ENCODE measurements around the gene MORF4L1. TPM values are rescaled to one million over a fixed set of nuclear protein-coding genes. Genes with fewer than 3 reads are reported as not detected.
A peak's percentile ranks its signal among the peaks of the same experiment; 100 is the strongest.
"Not testable (repeated sequence)": the region's sequence is repeated elsewhere in the genome, so short reads cannot be mapped to it uniquely, and the experiment has no call there.

Gene MORF4L1
- total RNA-seq, 4 donors from 2014 or later, result 371 to 476 (median 392) TPM

DNA sequence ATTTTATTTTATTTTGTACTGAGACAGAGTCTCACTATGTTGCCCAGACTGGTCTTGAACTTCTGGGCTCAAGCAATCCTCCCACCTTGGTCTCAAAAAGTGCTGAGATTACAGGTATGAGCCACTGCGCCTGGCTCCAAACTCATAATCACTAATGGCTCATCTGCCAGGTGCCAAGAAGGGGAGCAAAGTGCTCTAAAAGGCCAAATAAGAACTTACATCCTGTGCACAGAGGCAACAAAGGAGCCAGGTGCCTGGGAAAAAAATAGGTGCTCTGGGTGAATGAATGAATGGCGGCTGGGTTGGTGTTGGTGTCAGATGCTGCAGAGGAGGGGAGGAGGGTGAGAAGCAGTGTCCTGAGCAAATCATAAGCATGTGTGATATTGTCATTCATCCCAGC is 35.6 kb upstream of the MORF4L1 start:
- no peak for DNase-seq (ENCODE audit: extremely low spot score)
- Histone ChIP-seq H3K27ac (replicated peaks in 1 of 4) (no peak overlapping the region), H3K27me3 (no peaks in the 10 kb centered on the region), H3K4me3 (no peak overlapping the region), H3K36me3 (no peaks in the 10 kb centered on the region), H3K4me1 (peaks cover 0 to 12% (median 7%) of the 10 kb centered on the region in 4 donors), H3K9me3 (no peaks in the 10 kb centered on the region)
- intact Hi-C loops (cut with DNase I), result no loop called here
- no peak for TF ChIP-seq POLR2A (IDR thresholded peaks at IDR 0.05; ENCODE audit: low read depth)
- 69% methylated on average over 2 of the region's 2 CpGs for WGBS

DNA sequence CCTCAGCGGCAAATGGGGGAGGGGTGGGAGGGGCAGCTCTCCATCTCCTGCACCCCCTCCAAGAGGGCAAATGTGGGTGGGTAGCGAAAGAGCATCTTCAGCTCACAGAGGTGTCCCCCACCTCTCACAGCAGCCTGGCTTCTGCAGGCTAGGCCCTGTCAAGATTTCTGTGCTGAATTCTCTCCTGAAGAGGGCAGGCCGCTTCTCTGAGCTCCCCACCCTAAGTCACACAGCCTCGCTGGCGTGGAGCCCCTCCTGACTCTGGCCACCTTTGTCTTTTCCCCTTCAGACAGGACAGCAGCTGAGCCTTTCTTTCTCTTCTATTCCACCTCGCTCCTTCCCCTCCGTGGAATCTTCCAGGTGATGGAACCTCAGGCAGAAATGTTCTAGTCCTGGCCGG is 35.1 kb upstream of the MORF4L1 start:
- 82% methylated on average over 7 of the region's 8 CpGs for WGBS
- no peak overlapping the region for H3K4me3 ChIP-seq
- intact Hi-C loops (cut with DNase I), result no loop called here
- H3K36me3 ChIP-seq, result no peaks in the 10 kb centered on the region
- H3K4me1 ChIP-seq, result peaks cover 0 to 12% (median 7%) of the 10 kb centered on the region in 4 donors
- no peaks in the 10 kb centered on the region for H3K27me3 ChIP-seq
- no peak overlapping the region for H3K27ac ChIP-seq (replicated peaks in 1 of 4)
- no peak for DNase-seq (ENCODE audit: extremely low spot score)
- no peaks in the 10 kb centered on the region for H3K9me3 ChIP-seq
- TF ChIP-seq POLR2AphosphoS5 (IDR thresholded peaks at IDR 0.05) (no peak), POLR2A (IDR thresholded peaks at IDR 0.05; ENCODE audit: low read depth) (no peak), EP300 (IDR thresholded peaks at IDR 0.05) (no peak)
- TF ChIP-seq, protein P1, sequence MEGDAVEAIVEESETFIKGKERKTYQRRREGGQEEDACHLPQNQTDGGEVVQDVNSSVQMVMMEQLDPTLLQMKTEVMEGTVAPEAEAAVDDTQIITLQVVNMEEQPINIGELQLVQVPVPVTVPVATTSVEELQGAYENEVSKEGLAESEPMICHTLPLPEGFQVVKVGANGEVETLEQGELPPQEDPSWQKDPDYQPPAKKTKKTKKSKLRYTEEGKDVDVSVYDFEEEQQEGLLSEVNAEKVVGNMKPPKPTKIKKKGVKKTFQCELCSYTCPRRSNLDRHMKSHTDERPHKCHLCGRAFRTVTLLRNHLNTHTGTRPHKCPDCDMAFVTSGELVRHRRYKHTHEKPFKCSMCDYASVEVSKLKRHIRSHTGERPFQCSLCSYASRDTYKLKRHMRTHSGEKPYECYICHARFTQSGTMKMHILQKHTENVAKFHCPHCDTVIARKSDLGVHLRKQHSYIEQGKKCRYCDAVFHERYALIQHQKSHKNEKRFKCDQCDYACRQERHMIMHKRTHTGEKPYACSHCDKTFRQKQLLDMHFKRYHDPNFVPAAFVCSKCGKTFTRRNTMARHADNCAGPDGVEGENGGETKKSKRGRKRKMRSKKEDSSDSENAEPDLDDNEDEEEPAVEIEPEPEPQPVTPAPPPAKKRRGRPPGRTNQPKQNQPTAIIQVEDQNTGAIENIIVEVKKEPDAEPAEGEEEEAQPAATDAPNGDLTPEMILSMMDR (IDR thresholded peaks at IDR 0.05), result no peak

GRCh38 chr15:78838489-78838888 is 34.2 kb upstream of the MORF4L1 start:
- no peak for DNase-seq (ENCODE audit: extremely low spot score)
- Histone ChIP-seq H3K9me3 (no peaks in the 10 kb centered on the region), H3K4me1 (peaks cover 0 to 12% (median 7%) of the 10 kb centered on the region in 4 donors), H3K36me3 (no peaks in the 10 kb centered on the region), H3K4me3 (no peak overlapping the region), H3K27me3 (no peaks in the 10 kb centered on the region), H3K27ac (replicated peaks in 1 of 4) (no peak overlapping the region)
- TF ChIP-seq POLR2AphosphoS5 (IDR thresholded peaks at IDR 0.05) (no peak), EP300 (IDR thresholded peaks at IDR 0.05) (no peak), POLR2A (IDR thresholded peaks at IDR 0.05; ENCODE audit: low read depth) (no peak)
- TF ChIP-seq, protein P1 (IDR thresholded peaks at IDR 0.05), result no peak
- WGBS, result 45% methylated on average over 3 of the region's 3 CpGs
- intact Hi-C loops (cut with DNase I), result no loop called here

- H3K36me3 ChIP-seq; H3K4me3 ChIP-seq; intact Hi-C loops (cut with DNase I); DNase-seq (ENCODE audit: extremely low spot score); H3K27ac ChIP-seq (replicated peaks in 1 of 4); H3K27me3 ChIP-seq; H3K9me3 ChIP-seq: not testable (repeated sequence)
- peaks cover 0 to 12% (median 7%) of the 10 kb centered on the region in 4 donors for H3K4me1 ChIP-seq
- WGBS, result 80% methylated on average over 6 of the region's 6 CpGs
Measured at GRCh38 chr15:78839151-78839550, 33.5 kb upstream of the MORF4L1 start.

- no peak for DNase-seq (ENCODE audit: extremely low spot score)
- H3K4me1 ChIP-seq, result peaks cover 0 to 12% (median 7%) of the 10 kb centered on the region in 4 donors
- TF ChIP-seq, protein P1 (IDR thresholded peaks at IDR 0.05), result no peak
- TF ChIP-seq POLR2A (IDR thresholded peaks at IDR 0.05; ENCODE audit: low read depth) (no peak), POLR2AphosphoS5 (IDR thresholded peaks at IDR 0.05) (no peak), EP300 (IDR thresholded peaks at IDR 0.05) (no peak)
- peak overlapping the region in 1 of 4 donors; percentile 34 for H3K27ac ChIP-seq (replicated peaks in 1 of 4)
- H3K9me3 ChIP-seq, result no peaks in the 10 kb centered on the region
- intact Hi-C loops (cut with DNase I), result no loop called here
- no peak overlapping the region for H3K4me3 ChIP-seq
- 75% methylated on average over 7 of the region's 7 CpGs for WGBS
- H3K27me3 ChIP-seq, result no peaks in the 10 kb centered on the region
- H3K36me3 ChIP-seq, result no peaks in the 10 kb centered on the region
Measured at GRCh38 chr15:78840661-78841375, 31.9 kb upstream of the MORF4L1 start.

- Histone ChIP-seq H3K36me3 (no peaks in the 10 kb centered on the region), H3K27ac (replicated peaks in 1 of 4) (peak overlapping the region in 1 of 4 donors; percentile 34), H3K4me1 (peaks cover 0 to 12% (median 7%) of the 10 kb centered on the region in 4 donors), H3K4me3 (no peak overlapping the region), H3K27me3 (no peaks in the 10 kb centered on the region), H3K9me3 (no peaks in the 10 kb centered on the region)
- no peak for DNase-seq (ENCODE audit: extremely low spot score)
- TF ChIP-seq EP300 (IDR thresholded peaks at IDR 0.05), result no peak
- TF ChIP-seq, protein P1 (IDR thresholded peaks at IDR 0.05), result no peak
- TF ChIP-seq POLR2AphosphoS5 (IDR thresholded peaks at IDR 0.05), result no peak
- intact Hi-C loops (cut with DNase I), result no loop called here
- 60% methylated on average over 3 of the region's 3 CpGs for WGBS
Measured at GRCh38 chr15:78841376-78841706, 31.3 kb upstream of the MORF4L1 start.
